HL-60 (cell line): ENCODE measurements around the gene KRT25.

Source experiments
- DNase-seq, 2 experiments: peaks; one replicate each; pipeline ENCODE4 v3.0.0-alpha.2; 2010 to 2020; ENCODE audit warnings: low read depth in 1 of 2, low spot score in 1 of 2
- H3K27ac ChIP-seq: fragments of 250-450 bp; sonication (Bioruptor Pico); replicated peaks from 2 replicates; pipeline ENCODE4 v1.5.1; 2020; ENCODE audit warnings: mild to moderate bottlenecking, moderate library complexity
- H3K27me3 ChIP-seq: fragments of 250-450 bp; sonication (Bioruptor Pico); 2 replicates; pipeline ENCODE4 v1.5.1; 2021; ENCODE audit warnings: mild to moderate bottlenecking, moderate library complexity; ENCODE audit not compliant: insufficient read depth, poor library complexity, severe bottlenecking
- H3K4me3 ChIP-seq: replicated peaks from 2 replicates; pipeline ENCODE4 v1.5.1; 2011; ENCODE audit warnings: mild to moderate bottlenecking, control low read depth, low read length; ENCODE audit not compliant: insufficient read depth
- CTCF ChIP-seq: IDR thresholded peaks from one replicate; pipeline ENCODE4 v1.5.1; 2011; ENCODE audit warnings: low read length, control low read depth, inconsistent platforms; ENCODE audit not compliant: insufficient read depth
- GABPA ChIP-seq: IDR thresholded peaks from 2 replicates; pipeline ENCODE4 v1.6.1; 2012; ENCODE audit warnings: low read depth
- POLR2AphosphoS5 ChIP-seq: IDR thresholded peaks from 2 replicates; pipeline ENCODE4 v1.6.1; 2012; ENCODE audit warnings: low read depth
- REST ChIP-seq: IDR thresholded peaks from 2 replicates; pipeline ENCODE4 v1.6.1; 2012; ENCODE audit warnings: low read depth; ENCODE audit not compliant: insufficient replicate concordance
- SPI1 ChIP-seq: IDR thresholded peaks from 2 replicates; pipeline ENCODE4 v1.6.1; 2012; ENCODE audit warnings: low read depth, mild to moderate bottlenecking, borderline replicate concordance

KRT25 gene

GRCh38 chr17:40795019-40795667 lies 40.0 kb upstream of the KRT25 start:
- H3K27ac ChIP-seq: no peak overlapping the region
- TF ChIP-seq SPI1 (no peak), POLR2AphosphoS5 (no peak), GABPA (no peak), REST (no peak), CTCF (no peak)

GRCh38 chr17:40794466-40794865 lies 39.3 kb upstream of the KRT25 start:
- H3K27ac ChIP-seq: no peak overlapping the region
- TF ChIP-seq GABPA (no peak), POLR2AphosphoS5 (no peak), SPI1 (no peak), CTCF (no peak), REST (no peak)
- no peak for DNase-seq
- no peak overlapping the region for H3K4me3 ChIP-seq
- no peaks in the 10 kb centered on the region for H3K27me3 ChIP-seq

More at GRCh38 chr17:40795019-40795667, 40.0 kb upstream of the KRT25 start:
- H3K4me3 ChIP-seq: no peak overlapping the region
- DNase-seq: no peak
- H3K27me3 ChIP-seq: no peaks in the 10 kb centered on the region

- H3K4me3 ChIP-seq: no peak overlapping the region
- TF ChIP-seq REST (no peak), GABPA (no peak), SPI1 (no peak), POLR2AphosphoS5 (no peak), CTCF (no peak)
- no peak for DNase-seq
- H3K27me3 ChIP-seq: no peaks in the 10 kb centered on the region
- H3K27ac ChIP-seq: no peak overlapping the region
These were observed 38.7 kb upstream of the KRT25 start for GRCh38 chr17:40793832-40794231.
